Hepatic stellate cell (primary cell): ENCODE results near the gene RCBTB2.
A peak's percentile ranks its signal among the peaks of the same experiment; 100 is the strongest.

Experiments
- DNase-seq: peaks from one replicate; pipeline ENCODE4 v3.0.0; 2011; ENCODE audit warnings: low spot score

Gene RCBTB2

GRCh38 chr13:48531416-48532255 is 1.2 kb downstream of the RCBTB2 start:
- DNase-seq = no peak

- no peak for DNase-seq
Measured at GRCh38 chr13:48530833-48531232, 2.0 kb downstream of the RCBTB2 start.

GRCh38 chr13:48528720-48529119 is 4.2 kb downstream of the RCBTB2 start:
- no peak for DNase-seq

GRCh38 chr13:48527955-48528354 is 4.9 kb downstream of the RCBTB2 start:
- DNase-seq = no peak

- DNase-seq = no peak
Measured at GRCh38 chr13:48526286-48526685, 6.6 kb downstream of the RCBTB2 start.

- no peak for DNase-seq
Measured at GRCh38 chr13:48518083-48518482, 14.8 kb downstream of the RCBTB2 start.

GRCh38 chr13:48515732-48516131 is 17.1 kb downstream of the RCBTB2 start:
- DNase-seq = no peak

- DNase-seq = no peak
Measured at GRCh38 chr13:48514793-48515192, 18.1 kb downstream of the RCBTB2 start.

- DNase-seq = no peak
Measured at GRCh38 chr13:48511621-48512230, 21.2 kb downstream of the RCBTB2 start.

GRCh38 chr13:48510698-48511097 is 22.2 kb downstream of the RCBTB2 start:
- no peak for DNase-seq

GRCh38 chr13:48508011-48508410 is 24.9 kb downstream of the RCBTB2 start:
- DNase-seq = no peak

GRCh38 chr13:48507021-48507420 is 25.9 kb downstream of the RCBTB2 start:
- DNase-seq = no peak

- DNase-seq = no peak
Measured at GRCh38 chr13:48506092-48506701, 26.7 kb downstream of the RCBTB2 start.

- DNase-seq = no peak
Measured at GRCh38 chr13:48505597-48506091, 27.2 kb downstream of the RCBTB2 start.

- no peak for DNase-seq
Measured at GRCh38 chr13:48505012-48505411, 27.9 kb downstream of the RCBTB2 start.

- DNase-seq = no peak
Measured at GRCh38 chr13:48504606-48505005, 28.3 kb downstream of the RCBTB2 start.

GRCh38 chr13:48502601-48503319 is 30.1 kb downstream of the RCBTB2 start:
- DNase-seq = no peak

GRCh38 chr13:48501705-48502104 is 31.2 kb downstream of the RCBTB2 start:
- no peak for DNase-seq

- DNase-seq = peak; percentile 62
Measured at GRCh38 chr13:48500652-48501197, 32.2 kb downstream of the RCBTB2 start.

GRCh38 chr13:48497669-48498068 is 35.2 kb downstream of the RCBTB2 start:
- no peak for DNase-seq

GRCh38 chr13:48496271-48497161 is 36.4 kb downstream of the RCBTB2 start:
- DNase-seq = no peak
